ENCODE data around the gene SULT1A1. TPM values are rescaled to one million over a fixed set of nuclear protein-coding genes. Genes with fewer than 3 reads are reported as not detected.
"Not testable (repeated sequence)": the region's sequence is repeated elsewhere in the genome, so short reads cannot be mapped to it uniquely, and the experiment has no call there.

The SULT1A1 gene
- total RNA-seq, 2 experiments from 2014 or later = 41.0 to 61.2 TPM

DNA sequence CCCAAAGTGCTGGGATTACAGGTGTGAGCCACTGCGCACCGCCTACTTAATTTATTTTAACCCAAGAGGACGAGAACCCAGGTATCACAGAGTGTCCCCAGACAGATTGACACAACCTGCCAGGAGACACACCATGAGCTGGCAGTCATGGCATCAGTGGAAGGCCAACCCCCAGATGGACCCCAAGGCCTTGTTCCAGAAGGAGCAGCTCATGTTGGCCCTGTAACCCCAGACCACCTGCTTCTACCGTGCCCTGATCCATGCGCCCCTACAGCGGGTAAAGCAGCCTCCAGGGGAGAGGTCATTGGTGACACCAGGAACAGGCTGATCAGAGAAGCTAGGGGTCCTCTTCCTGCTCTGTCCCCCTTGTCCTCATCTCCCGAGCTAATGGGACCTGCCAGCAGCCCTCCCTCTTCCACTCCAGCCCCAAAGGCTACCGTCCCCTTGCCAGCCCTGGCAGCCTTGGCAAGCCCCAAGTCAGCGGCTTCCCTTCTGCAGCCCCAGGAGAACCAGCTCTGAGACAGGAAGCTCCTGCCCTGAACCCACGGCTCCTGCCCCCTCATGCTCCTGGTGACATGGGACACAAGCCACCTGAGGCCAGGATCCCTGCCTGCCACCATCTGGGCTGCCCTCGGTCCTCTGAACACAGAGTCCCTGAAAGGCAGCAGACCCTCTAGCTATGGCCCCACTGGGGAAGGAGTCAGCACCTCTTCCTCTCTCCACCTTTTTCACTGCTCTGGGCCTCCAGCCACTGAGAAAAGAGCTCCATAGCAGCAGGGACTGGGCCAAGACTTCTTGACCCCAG, 6.3 kb downstream of the SULT1A1 start:
- no peak for DNase-seq (ENCODE audit: low spot score)
- CTCF ChIA-PET (ENCODE audit: unreplicated experiment) = interaction anchor here (0.6 kb wide), 1 partner anchor 10 kb away, joined by 3 read pairs; no protein-coding TSS in a partner anchor
- H2AFZ ChIP-seq (ENCODE audit: low read length) = no peak overlapping the region
- TF ChIP-seq EZH2phosphoT487 (IDR thresholded peaks at IDR 0.05; ENCODE audit: borderline replicate concordance, low read depth, low read length) = no peak
- TF ChIP-seq, protein P1, sequence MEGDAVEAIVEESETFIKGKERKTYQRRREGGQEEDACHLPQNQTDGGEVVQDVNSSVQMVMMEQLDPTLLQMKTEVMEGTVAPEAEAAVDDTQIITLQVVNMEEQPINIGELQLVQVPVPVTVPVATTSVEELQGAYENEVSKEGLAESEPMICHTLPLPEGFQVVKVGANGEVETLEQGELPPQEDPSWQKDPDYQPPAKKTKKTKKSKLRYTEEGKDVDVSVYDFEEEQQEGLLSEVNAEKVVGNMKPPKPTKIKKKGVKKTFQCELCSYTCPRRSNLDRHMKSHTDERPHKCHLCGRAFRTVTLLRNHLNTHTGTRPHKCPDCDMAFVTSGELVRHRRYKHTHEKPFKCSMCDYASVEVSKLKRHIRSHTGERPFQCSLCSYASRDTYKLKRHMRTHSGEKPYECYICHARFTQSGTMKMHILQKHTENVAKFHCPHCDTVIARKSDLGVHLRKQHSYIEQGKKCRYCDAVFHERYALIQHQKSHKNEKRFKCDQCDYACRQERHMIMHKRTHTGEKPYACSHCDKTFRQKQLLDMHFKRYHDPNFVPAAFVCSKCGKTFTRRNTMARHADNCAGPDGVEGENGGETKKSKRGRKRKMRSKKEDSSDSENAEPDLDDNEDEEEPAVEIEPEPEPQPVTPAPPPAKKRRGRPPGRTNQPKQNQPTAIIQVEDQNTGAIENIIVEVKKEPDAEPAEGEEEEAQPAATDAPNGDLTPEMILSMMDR (conservative IDR thresholded peaks at IDR 0.05; ENCODE audit: low read length) = no peak
- H3K36me3 ChIP-seq (ENCODE audit: insufficient read depth, low read length) = peaks cover 21% of the 10 kb centered on the region
- no peak overlapping the region for H3K4me3 ChIP-seq (ENCODE audit: low read depth, low read length, poor library complexity, severe bottlenecking)
- BruUV-seq (replicated peaks) = no TSS peak
- no peaks in the 10 kb centered on the region for H3K79me2 ChIP-seq (ENCODE audit: insufficient read depth, low read depth, low read length)
- POLR2A ChIA-PET = interaction anchor here (0.9 kb wide), 1 partner anchor 18 kb away, joined by 4 read pairs; no protein-coding TSS in a partner anchor
- H3K9me3 ChIP-seq (ENCODE audit: low read length) = no peaks in the 10 kb centered on the region
- peaks cover 12% of the 10 kb centered on the region for H3K4me1 ChIP-seq (ENCODE audit: insufficient read depth, low read length, poor library complexity, severe bottlenecking)
- H3K9me2 ChIP-seq (ENCODE audit: insufficient read depth, low read length) = no peaks in the 10 kb centered on the region
- intact Hi-C loops (cut with micrococcal nuclease; ENCODE audit: unreplicated experiment) = no loop called here
- no peak overlapping the region for H3K27ac ChIP-seq (ENCODE audit: low read depth, low read length, poor library complexity, severe bottlenecking)
- no peak overlapping the region for H3K4me2 ChIP-seq (ENCODE audit: low read length)
- H4K20me1 ChIP-seq (ENCODE audit: insufficient read depth, low read length) = no peaks in the 10 kb centered on the region

DNA sequence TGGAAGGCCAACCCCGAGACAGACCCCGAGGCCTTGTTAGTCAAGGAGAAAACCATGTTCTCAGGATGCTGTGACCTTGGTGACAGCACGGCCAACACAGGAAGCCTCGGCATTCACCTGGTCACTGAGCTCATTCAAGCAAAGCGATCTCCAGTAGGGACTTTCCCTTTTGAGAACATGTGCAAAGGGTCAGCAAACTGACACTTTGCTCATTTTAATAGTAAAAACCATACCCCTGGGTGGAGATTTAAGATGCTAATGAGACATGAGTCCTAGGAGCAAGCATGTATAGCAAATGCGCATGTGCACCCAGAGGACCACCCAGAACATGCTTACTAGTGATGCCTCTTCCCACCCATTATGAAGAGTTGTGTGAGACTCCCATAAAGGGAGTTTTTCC, 7.3 kb downstream of the SULT1A1 start:
- no peaks in the 10 kb centered on the region for H3K9me3 ChIP-seq (ENCODE audit: low read length)
- no peaks in the 10 kb centered on the region for H3K79me2 ChIP-seq (ENCODE audit: insufficient read depth, low read depth, low read length)
- peaks cover 20% of the 10 kb centered on the region for H3K4me1 ChIP-seq (ENCODE audit: insufficient read depth, low read length, poor library complexity, severe bottlenecking)
- H3K27ac ChIP-seq (ENCODE audit: low read depth, low read length, poor library complexity, severe bottlenecking) = no peak overlapping the region
- no TSS peak for BruUV-seq (replicated peaks)
- DNase-seq (ENCODE audit: low spot score) = peak; percentile 47
- peaks cover 15% of the 10 kb centered on the region for H3K36me3 ChIP-seq (ENCODE audit: insufficient read depth, low read length)
- H2AFZ ChIP-seq (ENCODE audit: low read length) = no peak overlapping the region
- intact Hi-C loops (cut with micrococcal nuclease; ENCODE audit: unreplicated experiment) = no loop called here
- H3K4me3 ChIP-seq (ENCODE audit: low read depth, low read length, poor library complexity, severe bottlenecking) = no peak overlapping the region
- POLR2A ChIA-PET = no interaction called here
- no peaks in the 10 kb centered on the region for H3K9me2 ChIP-seq (ENCODE audit: insufficient read depth, low read length)
- H4K20me1 ChIP-seq (ENCODE audit: insufficient read depth, low read length) = no peaks in the 10 kb centered on the region
- no peak for TF ChIP-seq EZH2phosphoT487 (IDR thresholded peaks at IDR 0.05; ENCODE audit: borderline replicate concordance, low read depth, low read length)
- TF ChIP-seq, protein P1 (conservative IDR thresholded peaks at IDR 0.05; ENCODE audit: low read length) = no peak
- CTCF ChIA-PET (ENCODE audit: unreplicated experiment) = no interaction called here
- H3K4me2 ChIP-seq (ENCODE audit: low read length) = peak overlapping the region; percentile 37

DNA sequence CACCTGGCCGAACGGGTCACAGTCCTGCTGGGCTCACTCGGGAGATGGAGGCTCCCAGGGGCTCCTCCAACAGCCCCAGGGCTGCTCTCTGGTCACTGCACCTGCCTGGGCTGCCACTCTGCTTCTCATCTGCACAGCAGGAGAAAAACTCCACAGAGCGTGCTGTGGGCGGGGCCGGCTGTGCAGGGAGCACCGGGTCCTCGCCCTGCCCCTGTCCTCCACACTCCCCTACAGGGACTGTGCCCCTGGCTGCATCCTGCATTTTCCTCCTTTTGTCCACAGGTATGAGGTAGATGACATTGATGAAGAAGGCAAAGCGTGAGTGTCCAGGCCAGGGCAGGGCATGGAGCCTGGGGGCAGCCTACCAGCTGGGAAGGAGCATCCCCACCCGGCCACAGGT, 7.8 kb downstream of the SULT1A1 start:
- CTCF ChIA-PET (ENCODE audit: unreplicated experiment) = not testable (repeated sequence)

GRCh38 chr16:28601589-28601988, 8.3 kb downstream of the SULT1A1 start:
- H3K27ac ChIP-seq (ENCODE audit: low read depth, low read length, poor library complexity, severe bottlenecking); H3K4me2 ChIP-seq (ENCODE audit: low read length); POLR2A ChIA-PET; BruUV-seq (replicated peaks); H3K79me2 ChIP-seq (ENCODE audit: insufficient read depth, low read depth, low read length); H3K9me3 ChIP-seq (ENCODE audit: low read length); H3K4me3 ChIP-seq (ENCODE audit: low read depth, low read length, poor library complexity, severe bottlenecking); CTCF ChIA-PET (ENCODE audit: unreplicated experiment); intact Hi-C loops (cut with micrococcal nuclease; ENCODE audit: unreplicated experiment); H3K9me2 ChIP-seq (ENCODE audit: insufficient read depth, low read length); H2AFZ ChIP-seq (ENCODE audit: low read length); H4K20me1 ChIP-seq (ENCODE audit: insufficient read depth, low read length); DNase-seq (ENCODE audit: low spot score): not testable (repeated sequence)
- H3K4me1 ChIP-seq (ENCODE audit: insufficient read depth, low read length, poor library complexity, severe bottlenecking) = peaks cover 29% of the 10 kb centered on the region
- H3K36me3 ChIP-seq (ENCODE audit: insufficient read depth, low read length) = peaks cover 12% of the 10 kb centered on the region

More for the DNA sequence above, 7.8 kb downstream of the SULT1A1 start:
- H3K36me3 ChIP-seq (ENCODE audit: insufficient read depth, low read length) = peaks cover 13% of the 10 kb centered on the region
- BruUV-seq (replicated peaks); H3K9me3 ChIP-seq (ENCODE audit: low read length); intact Hi-C loops (cut with micrococcal nuclease; ENCODE audit: unreplicated experiment); H3K27ac ChIP-seq (ENCODE audit: low read depth, low read length, poor library complexity, severe bottlenecking); H3K4me3 ChIP-seq (ENCODE audit: low read depth, low read length, poor library complexity, severe bottlenecking); H3K9me2 ChIP-seq (ENCODE audit: insufficient read depth, low read length); H3K4me2 ChIP-seq (ENCODE audit: low read length); H3K79me2 ChIP-seq (ENCODE audit: insufficient read depth, low read depth, low read length); POLR2A ChIA-PET; H2AFZ ChIP-seq (ENCODE audit: low read length); DNase-seq (ENCODE audit: low spot score); H4K20me1 ChIP-seq (ENCODE audit: insufficient read depth, low read length): not testable (repeated sequence)
- H3K4me1 ChIP-seq (ENCODE audit: insufficient read depth, low read length, poor library complexity, severe bottlenecking) = peaks cover 24% of the 10 kb centered on the region

GRCh38 chr16:28600965-28601364, 8.9 kb downstream of the SULT1A1 start:
- H3K36me3 ChIP-seq (ENCODE audit: insufficient read depth, low read length); H3K79me2 ChIP-seq (ENCODE audit: insufficient read depth, low read depth, low read length); H3K9me3 ChIP-seq (ENCODE audit: low read length); H4K20me1 ChIP-seq (ENCODE audit: insufficient read depth, low read length); H3K27ac ChIP-seq (ENCODE audit: low read depth, low read length, poor library complexity, severe bottlenecking); H3K4me2 ChIP-seq (ENCODE audit: low read length); POLR2A ChIA-PET; H3K4me3 ChIP-seq (ENCODE audit: low read depth, low read length, poor library complexity, severe bottlenecking); DNase-seq (ENCODE audit: low spot score); H3K9me2 ChIP-seq (ENCODE audit: insufficient read depth, low read length); intact Hi-C loops (cut with micrococcal nuclease; ENCODE audit: unreplicated experiment); CTCF ChIA-PET (ENCODE audit: unreplicated experiment); H2AFZ ChIP-seq (ENCODE audit: low read length); BruUV-seq (replicated peaks): not testable (repeated sequence)
- peaks cover 29% of the 10 kb centered on the region for H3K4me1 ChIP-seq (ENCODE audit: insufficient read depth, low read length, poor library complexity, severe bottlenecking)
